Measurements from ENCODE around the gene STX5. TPM values are rescaled to one million over a fixed set of nuclear protein-coding genes. Genes with fewer than 3 reads are reported as not detected.
A peak's percentile ranks its signal among the peaks of the same experiment; 100 is the strongest.
"Not testable (repeated sequence)": the region's sequence is repeated elsewhere in the genome, so short reads cannot be mapped to it uniquely, and the experiment has no call there.

The STX5 gene
- total RNA-seq = 37.1 TPM

GRCh38 chr11:62831520-62832335, at the start of gene STX5:
TSS of gene STX5 (minus strand) at chr11:62832051. CDS start at chr11:62831243, 808 bp downstream.
- peak; percentile 100 for DNase-seq

- DNase-seq = peak; percentile 94
These were observed 49.1 kb upstream of the STX5 start, which contains the start of gene SLC3A2 for GRCh38 chr11:62880803-62881578. TSS of gene SLC3A2 (plus strand) at chr11:62880896. CDS start at chr11:62881024, 128 bp downstream.

GRCh38 chr11:62880231-62880802, 48.5 kb upstream of the STX5 start:
- no peak for DNase-seq

GRCh38 chr11:62879235-62879978, 47.6 kb upstream of the STX5 start:
- no peak for DNase-seq

GRCh38 chr11:62876712-62877111, 44.9 kb upstream of the STX5 start:
- DNase-seq = no peak

- DNase-seq = no peak
These were observed 44.0 kb upstream of the STX5 start for GRCh38 chr11:62875698-62876478.

GRCh38 chr11:62874851-62875250, 43.0 kb upstream of the STX5 start:
- DNase-seq = no peak

GRCh38 chr11:62865635-62866034, 33.8 kb upstream of the STX5 start:
- no peak for DNase-seq

GRCh38 chr11:62863687-62864335, 32.0 kb upstream of the STX5 start:
- DNase-seq = no peak

- DNase-seq = not testable (repeated sequence)
These were observed 29.8 kb upstream of the STX5 start for GRCh38 chr11:62861564-62862192.

GRCh38 chr11:62860835-62861563, 29.1 kb upstream of the STX5 start:
- peak; percentile 30 for DNase-seq

- DNase-seq = not testable (repeated sequence)
These were observed 27.4 kb upstream of the STX5 start for GRCh38 chr11:62859281-62859703.

GRCh38 chr11:62858201-62858600, 26.4 kb upstream of the STX5 start:
- no peak for DNase-seq

- no peak for DNase-seq
These were observed 25.7 kb upstream of the STX5 start for GRCh38 chr11:62857541-62857982.

- DNase-seq = no peak
These were observed 24.6 kb upstream of the STX5 start for GRCh38 chr11:62856333-62856895.

- DNase-seq = peak; percentile 99
These were observed 23.9 kb upstream of the STX5 start for GRCh38 chr11:62855571-62856332.

GRCh38 chr11:62854825-62855570, 23.1 kb upstream of the STX5 start:
- DNase-seq = no peak
